Omental fat pad (tissue), 4 donors: ENCODE results near the gene AGRN. TPM values are rescaled to one million over a fixed set of nuclear protein-coding genes. Genes with fewer than 3 reads are reported as not detected.

Experiments used
- ATAC-seq: fragments of 150-250 bp; one replicate; pipeline ENCODE4 v1.9.1; 2016; ENCODE audit warnings: mild to moderate bottlenecking, moderate library complexity; ENCODE audit not compliant: low FRiP score
- DNase-seq: peaks from one replicate; pipeline ENCODE4 v3.0.0-alpha.2; 2019; ENCODE audit warnings: low spot score
- CTCF ChIP-seq, 3 donors: fragments of 450-650 bp; IDR thresholded peaks; one replicate each; pipeline ENCODE4 v1.5.1; 2016 to 2017; ENCODE audit warnings: antibody characterized with exemption in 3 of 3, mild to moderate bottlenecking in 3 of 3, moderate library complexity in 2 of 3
- total RNA-seq, 4 donors: library from RNA; depleted of rRNA; stranded (reverse); fragments of >200 nt; gene quantifications; one replicate each; pipeline ENCODE4 v1.1.0, GENCODE V29; 2016

Gene AGRN
- total RNA-seq, 4 donors from 2014 or later = 17.2 to 42.3 (median 22.6) TPM

DNA sequence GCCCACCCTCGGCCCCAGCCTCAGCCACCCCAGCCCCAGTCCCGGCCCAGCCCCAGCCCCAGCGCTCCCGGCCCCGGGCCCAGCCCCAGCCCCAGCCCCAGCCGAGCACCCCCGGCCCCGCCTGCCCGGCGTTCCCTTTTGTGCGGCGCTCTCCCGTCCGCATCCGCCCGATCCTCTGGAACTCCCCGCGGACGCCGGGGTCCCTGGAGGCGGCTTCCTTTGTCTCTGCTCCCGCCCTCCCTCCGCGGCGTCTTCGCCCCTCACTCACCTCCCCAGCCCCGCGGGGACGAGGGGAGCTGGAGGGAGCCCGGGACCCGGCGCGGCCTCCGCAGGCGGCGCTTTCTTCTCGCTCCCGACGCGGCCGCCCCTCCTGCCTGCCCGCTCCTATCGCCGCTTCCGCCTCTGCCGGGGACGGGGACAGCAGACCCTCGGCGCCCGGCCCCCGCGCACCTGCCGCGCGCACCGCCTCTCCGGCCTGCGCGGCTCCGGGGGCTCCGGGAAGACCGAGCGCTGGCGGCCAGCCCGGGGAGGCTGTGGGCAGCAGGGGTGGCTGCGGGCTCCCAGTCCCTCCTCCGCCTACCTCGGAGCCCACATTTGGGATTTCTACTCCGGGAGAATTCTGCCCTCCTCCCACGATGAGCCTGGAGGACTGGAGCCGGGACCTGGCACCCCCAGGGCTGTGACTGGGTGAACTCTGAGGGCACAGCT is 14.0 kb downstream of the AGRN start:
- no peak for TF ChIP-seq CTCF (IDR thresholded peaks at IDR 0.05)
- DNase-seq (no peak), ATAC-seq (no peak)

DNA sequence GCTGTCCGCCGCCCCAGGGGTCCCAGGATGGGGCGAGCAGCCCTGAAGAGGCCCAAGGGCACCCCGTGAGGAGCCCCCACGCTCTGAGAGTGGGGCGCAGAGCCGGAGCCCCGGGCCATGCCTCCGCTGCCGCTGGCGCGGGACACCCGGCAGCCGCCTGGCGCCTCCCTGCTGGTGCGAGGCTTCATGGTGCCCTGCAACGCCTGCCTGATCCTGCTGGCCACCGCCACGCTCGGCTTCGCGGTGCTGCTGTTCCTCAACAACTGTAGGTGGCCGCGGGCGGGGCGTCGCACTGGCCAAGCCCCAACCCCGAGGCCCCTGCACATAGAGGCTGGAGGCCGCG is 14.5 kb downstream of the AGRN start:
- TF ChIP-seq CTCF (IDR thresholded peaks at IDR 0.05) = no peak
- no peak for ATAC-seq

DNA sequence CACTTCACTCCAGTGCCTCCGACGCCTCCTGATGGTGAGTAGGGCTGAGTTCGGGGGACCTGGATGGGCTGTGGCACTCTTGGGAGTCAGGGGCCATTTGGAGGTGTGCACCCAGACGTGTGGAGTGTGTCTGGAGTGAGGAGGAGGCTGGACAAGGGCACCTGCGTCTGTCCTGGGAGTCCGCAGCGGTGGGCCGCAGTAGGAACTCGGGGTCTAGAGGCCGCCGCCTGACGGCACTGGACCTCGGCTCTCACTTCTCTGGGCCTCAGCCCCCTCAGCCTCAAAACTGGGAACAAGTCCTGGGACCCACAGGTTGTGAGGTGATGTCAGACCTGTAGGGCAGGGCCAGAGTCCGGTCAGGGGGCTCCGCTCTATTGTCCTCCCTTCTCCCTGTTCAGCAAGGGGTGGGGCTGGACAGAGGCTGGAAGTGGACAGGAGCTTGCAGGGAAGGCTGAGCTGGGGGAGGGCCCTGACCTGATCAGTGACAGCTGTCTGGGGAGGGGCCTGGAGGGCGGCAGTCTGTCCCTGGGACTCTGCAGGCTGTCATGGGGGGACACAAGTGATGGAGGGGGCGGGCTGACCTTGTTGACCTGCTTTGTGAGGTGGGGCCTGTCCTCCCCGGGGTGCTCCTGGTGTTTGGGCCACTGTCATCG is 15.5 kb downstream of the AGRN start:
- DNase-seq (no peak), ATAC-seq (no peak)
- TF ChIP-seq CTCF (IDR thresholded peaks at IDR 0.05) = no peak

More for the DNA sequence above, 14.5 kb downstream of the AGRN start:
- no peak for DNase-seq

GRCh38 chr1:1037366-1038327 is 17.7 kb downstream of the AGRN start:
- TF ChIP-seq CTCF (IDR thresholded peaks at IDR 0.05) = no peak
- ATAC-seq (no peak), DNase-seq (no peak)

- TF ChIP-seq CTCF (IDR thresholded peaks at IDR 0.05) = no peak
- DNase-seq = no peak
- no peak for ATAC-seq
Measured at GRCh38 chr1:1038694-1039093, 18.8 kb downstream of the AGRN start.

- DNase-seq (no peak), ATAC-seq (no peak)
- TF ChIP-seq CTCF (IDR thresholded peaks at IDR 0.05) = no peak
Measured at GRCh38 chr1:1039145-1039910, 19.4 kb downstream of the AGRN start.
